Glomerular visceral epithelial cell (primary cell): ENCODE results near the gene USP25.
A peak's percentile ranks its signal among the peaks of the same experiment; 100 is the strongest.

Source experiments
- DNase-seq: peaks from one replicate; pipeline ENCODE4 v3.0.0-alpha.2; 2016; ENCODE audit errors: extremely low spot score

The USP25 gene

GRCh38 chr21:15729674-15730483, at the start of gene USP25:
TSS of gene USP25 (plus strand) at chr21:15729982. CDS start at chr21:15730394, 412 bp downstream.
- DNase-seq, result peak; percentile 90

- peak; percentile 4 for DNase-seq
These were observed 47.4 kb upstream of the USP25 start for GRCh38 chr21:15682186-15682895.

GRCh38 chr21:15682977-15683376, 46.8 kb upstream of the USP25 start:
- DNase-seq, result no peak

GRCh38 chr21:15686506-15686905, 43.3 kb upstream of the USP25 start:
- DNase-seq, result no peak

- no peak for DNase-seq
These were observed 42.6 kb upstream of the USP25 start for GRCh38 chr21:15687208-15687607.

GRCh38 chr21:15688016-15688415, 41.8 kb upstream of the USP25 start:
- DNase-seq, result no peak

GRCh38 chr21:15688809-15689208, 41.0 kb upstream of the USP25 start:
- no peak for DNase-seq

- no peak for DNase-seq
These were observed 37.1 kb upstream of the USP25 start for GRCh38 chr21:15692711-15693110.

- DNase-seq, result no peak
These were observed 34.5 kb upstream of the USP25 start for GRCh38 chr21:15695241-15695640.

- DNase-seq, result peak; percentile 13
These were observed 28.0 kb upstream of the USP25 start for GRCh38 chr21:15701830-15702229.

- DNase-seq, result no peak
These were observed 25.9 kb upstream of the USP25 start for GRCh38 chr21:15703932-15704331.

- peak; percentile 81 for DNase-seq
These were observed 23.1 kb upstream of the USP25 start for GRCh38 chr21:15706696-15707095.

GRCh38 chr21:15713412-15713811, 16.4 kb upstream of the USP25 start:
- DNase-seq, result no peak

- no peak for DNase-seq
These were observed 11.1 kb upstream of the USP25 start for GRCh38 chr21:15718711-15719110.

GRCh38 chr21:15719976-15720375, 9.8 kb upstream of the USP25 start:
- DNase-seq, result no peak

GRCh38 chr21:15722591-15723324, 7.0 kb upstream of the USP25 start:
- DNase-seq, result no peak

- no peak for DNase-seq
These were observed 3.8 kb upstream of the USP25 start for GRCh38 chr21:15725949-15726348.

- no peak for DNase-seq
These were observed 1.7 kb upstream of the USP25 start for GRCh38 chr21:15728046-15728445.

- DNase-seq, result no peak
These were observed 472 bp upstream of the USP25 start for GRCh38 chr21:15729346-15729673.

- DNase-seq, result no peak
These were observed 881 bp downstream of the USP25 start for GRCh38 chr21:15730484-15731242.

- DNase-seq, result no peak
These were observed 1.4 kb downstream of the USP25 start for GRCh38 chr21:15731243-15731613.
